ENCODE measurements around the gene SOCS3.

GRCh38 chr17:78371056-78371455, 11.2 kb upstream of the SOCS3 start:
- TF ChIP-seq CTCF (IDR thresholded peaks at IDR 0.05 in 8 of 11, conservative IDR thresholded peaks at IDR 0.05 in 3 of 11) (no peak), POLR2AphosphoS5 (IDR thresholded peaks at IDR 0.05) (no peak)
